ENCODE results near the gene SLIT3.

SLIT3 gene

DNA sequence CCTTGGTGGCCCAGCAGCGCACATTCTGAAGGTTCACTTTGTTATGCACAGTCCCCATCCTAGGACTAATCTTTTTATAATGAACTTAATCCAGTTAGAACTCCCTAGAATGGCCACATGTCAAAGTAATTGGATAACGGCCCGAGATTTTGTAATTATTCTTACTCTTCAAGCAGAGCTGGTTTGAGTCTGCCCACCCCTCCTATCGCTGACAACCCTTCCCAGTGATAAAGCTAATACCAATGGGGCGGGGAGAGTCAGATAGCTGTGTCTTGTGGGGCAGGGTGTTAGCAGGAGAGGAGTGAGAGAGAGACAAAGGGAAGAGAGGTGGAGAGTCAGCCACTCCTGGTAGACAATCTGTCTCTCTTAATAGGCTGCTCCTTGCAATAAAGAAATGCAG, 356.9 kb downstream of the SLIT3 start:
- H3K4me3 ChIP-seq (replicated peaks; ENCODE audit: insufficient read depth, low read length): no peak overlapping the region
- TF ChIP-seq GABPA (IDR thresholded peaks at IDR 0.05; ENCODE audit: low read depth) (no peak), POLR2AphosphoS5 (IDR thresholded peaks at IDR 0.05; ENCODE audit: low read depth) (no peak), SPI1 (IDR thresholded peaks at IDR 0.05; ENCODE audit: borderline replicate concordance, low read depth) (no peak)
- TF ChIP-seq, protein P1, sequence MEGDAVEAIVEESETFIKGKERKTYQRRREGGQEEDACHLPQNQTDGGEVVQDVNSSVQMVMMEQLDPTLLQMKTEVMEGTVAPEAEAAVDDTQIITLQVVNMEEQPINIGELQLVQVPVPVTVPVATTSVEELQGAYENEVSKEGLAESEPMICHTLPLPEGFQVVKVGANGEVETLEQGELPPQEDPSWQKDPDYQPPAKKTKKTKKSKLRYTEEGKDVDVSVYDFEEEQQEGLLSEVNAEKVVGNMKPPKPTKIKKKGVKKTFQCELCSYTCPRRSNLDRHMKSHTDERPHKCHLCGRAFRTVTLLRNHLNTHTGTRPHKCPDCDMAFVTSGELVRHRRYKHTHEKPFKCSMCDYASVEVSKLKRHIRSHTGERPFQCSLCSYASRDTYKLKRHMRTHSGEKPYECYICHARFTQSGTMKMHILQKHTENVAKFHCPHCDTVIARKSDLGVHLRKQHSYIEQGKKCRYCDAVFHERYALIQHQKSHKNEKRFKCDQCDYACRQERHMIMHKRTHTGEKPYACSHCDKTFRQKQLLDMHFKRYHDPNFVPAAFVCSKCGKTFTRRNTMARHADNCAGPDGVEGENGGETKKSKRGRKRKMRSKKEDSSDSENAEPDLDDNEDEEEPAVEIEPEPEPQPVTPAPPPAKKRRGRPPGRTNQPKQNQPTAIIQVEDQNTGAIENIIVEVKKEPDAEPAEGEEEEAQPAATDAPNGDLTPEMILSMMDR (IDR thresholded peaks at IDR 0.05; ENCODE audit: insufficient read depth, low read length): no peak
- TF ChIP-seq, protein P2, sequence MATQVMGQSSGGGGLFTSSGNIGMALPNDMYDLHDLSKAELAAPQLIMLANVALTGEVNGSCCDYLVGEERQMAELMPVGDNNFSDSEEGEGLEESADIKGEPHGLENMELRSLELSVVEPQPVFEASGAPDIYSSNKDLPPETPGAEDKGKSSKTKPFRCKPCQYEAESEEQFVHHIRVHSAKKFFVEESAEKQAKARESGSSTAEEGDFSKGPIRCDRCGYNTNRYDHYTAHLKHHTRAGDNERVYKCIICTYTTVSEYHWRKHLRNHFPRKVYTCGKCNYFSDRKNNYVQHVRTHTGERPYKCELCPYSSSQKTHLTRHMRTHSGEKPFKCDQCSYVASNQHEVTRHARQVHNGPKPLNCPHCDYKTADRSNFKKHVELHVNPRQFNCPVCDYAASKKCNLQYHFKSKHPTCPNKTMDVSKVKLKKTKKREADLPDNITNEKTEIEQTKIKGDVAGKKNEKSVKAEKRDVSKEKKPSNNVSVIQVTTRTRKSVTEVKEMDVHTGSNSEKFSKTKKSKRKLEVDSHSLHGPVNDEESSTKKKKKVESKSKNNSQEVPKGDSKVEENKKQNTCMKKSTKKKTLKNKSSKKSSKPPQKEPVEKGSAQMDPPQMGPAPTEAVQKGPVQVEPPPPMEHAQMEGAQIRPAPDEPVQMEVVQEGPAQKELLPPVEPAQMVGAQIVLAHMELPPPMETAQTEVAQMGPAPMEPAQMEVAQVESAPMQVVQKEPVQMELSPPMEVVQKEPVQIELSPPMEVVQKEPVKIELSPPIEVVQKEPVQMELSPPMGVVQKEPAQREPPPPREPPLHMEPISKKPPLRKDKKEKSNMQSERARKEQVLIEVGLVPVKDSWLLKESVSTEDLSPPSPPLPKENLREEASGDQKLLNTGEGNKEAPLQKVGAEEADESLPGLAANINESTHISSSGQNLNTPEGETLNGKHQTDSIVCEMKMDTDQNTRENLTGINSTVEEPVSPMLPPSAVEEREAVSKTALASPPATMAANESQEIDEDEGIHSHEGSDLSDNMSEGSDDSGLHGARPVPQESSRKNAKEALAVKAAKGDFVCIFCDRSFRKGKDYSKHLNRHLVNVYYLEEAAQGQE (IDR thresholded peaks at IDR 0.05; ENCODE audit: insufficient replicate concordance, low read depth): no peak
- H3K27ac ChIP-seq (replicated peaks): no peak overlapping the region
- peaks cover 4% of the 10 kb centered on the region for H3K27me3 ChIP-seq (ENCODE audit: insufficient read depth, poor library complexity, severe bottlenecking)
- no peak for DNase-seq (ENCODE audit: low read depth in 1 of 2, low spot score in 1 of 2)

DNA sequence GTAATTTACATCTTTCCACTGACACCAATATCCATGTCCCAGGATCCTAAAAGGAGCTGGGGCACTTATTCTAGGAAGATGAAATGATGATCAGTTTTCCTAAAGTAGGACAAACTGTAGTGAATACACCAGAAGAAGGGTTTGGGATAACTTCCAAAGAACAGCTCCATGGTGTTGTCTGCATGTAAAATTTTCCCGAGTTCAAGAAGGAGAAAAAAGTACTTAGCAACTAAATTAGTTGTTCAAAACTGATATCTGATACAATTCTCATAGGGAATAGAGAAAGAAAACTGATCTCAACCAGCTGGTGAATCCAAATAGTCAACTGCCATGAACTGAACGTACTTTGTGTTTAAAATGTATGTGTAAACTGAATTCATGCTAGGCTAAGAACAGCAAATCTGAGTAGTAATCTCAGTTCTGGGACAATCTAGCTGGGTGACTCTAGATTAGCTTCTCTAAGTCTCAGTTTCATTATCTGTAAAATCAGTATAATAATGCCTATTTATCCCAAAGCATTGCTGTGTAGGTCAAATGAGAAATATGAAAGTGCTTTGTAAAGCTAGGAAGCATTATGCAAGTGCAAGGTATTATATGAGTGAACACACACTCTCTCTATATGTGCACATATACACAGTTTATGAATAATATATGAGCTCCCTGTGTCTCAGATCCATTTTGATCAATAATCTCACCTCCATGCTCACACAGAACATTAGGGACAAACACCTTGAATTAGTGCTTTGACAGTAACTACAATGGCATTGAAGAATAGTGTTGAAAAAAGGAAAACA, 357.7 kb downstream of the SLIT3 start:
- no peak for DNase-seq (ENCODE audit: low read depth in 1 of 2, low spot score in 1 of 2)
- H3K27ac ChIP-seq (replicated peaks): no peak overlapping the region
- TF ChIP-seq, protein P2 (IDR thresholded peaks at IDR 0.05; ENCODE audit: insufficient replicate concordance, low read depth): no peak
- TF ChIP-seq GABPA (IDR thresholded peaks at IDR 0.05; ENCODE audit: low read depth): no peak
- no peak for TF ChIP-seq POLR2AphosphoS5 (IDR thresholded peaks at IDR 0.05; ENCODE audit: low read depth)
- TF ChIP-seq SPI1 (IDR thresholded peaks at IDR 0.05; ENCODE audit: borderline replicate concordance, low read depth): no peak
- TF ChIP-seq, protein P1 (IDR thresholded peaks at IDR 0.05; ENCODE audit: insufficient read depth, low read length): no peak
- H3K27me3 ChIP-seq (ENCODE audit: insufficient read depth, poor library complexity, severe bottlenecking): peaks cover 4% of the 10 kb centered on the region
- no peak overlapping the region for H3K4me3 ChIP-seq (replicated peaks; ENCODE audit: insufficient read depth, low read length)

DNA sequence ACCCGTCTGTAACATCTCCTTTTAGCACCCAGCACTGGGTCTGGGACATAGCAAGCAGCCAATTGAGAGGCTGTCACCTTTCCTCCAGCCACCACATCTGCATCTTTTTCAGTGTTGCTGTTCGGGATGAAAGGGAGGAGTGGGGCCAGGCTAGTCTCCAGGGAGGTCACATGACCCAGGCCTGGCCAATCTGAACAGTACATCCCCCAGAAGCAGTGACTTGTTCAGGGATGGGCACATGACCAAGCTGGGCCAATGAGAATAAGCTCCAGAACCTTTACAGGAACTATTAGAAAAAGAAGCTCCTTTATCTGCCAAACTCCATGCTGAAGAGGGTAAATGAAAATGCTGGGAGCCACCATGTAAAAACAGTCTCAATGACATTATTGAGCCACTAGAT, 359.0 kb downstream of the SLIT3 start:
- TF ChIP-seq GABPA (IDR thresholded peaks at IDR 0.05; ENCODE audit: low read depth): no peak
- TF ChIP-seq, protein P2 (IDR thresholded peaks at IDR 0.05; ENCODE audit: insufficient replicate concordance, low read depth): no peak
- TF ChIP-seq, protein P1 (IDR thresholded peaks at IDR 0.05; ENCODE audit: insufficient read depth, low read length): no peak
- no peak for TF ChIP-seq POLR2AphosphoS5 (IDR thresholded peaks at IDR 0.05; ENCODE audit: low read depth)
- TF ChIP-seq SPI1 (IDR thresholded peaks at IDR 0.05; ENCODE audit: borderline replicate concordance, low read depth): no peak
- DNase-seq (ENCODE audit: low read depth in 1 of 2, low spot score in 1 of 2): no peak
- Histone ChIP-seq H3K4me3 (replicated peaks; ENCODE audit: insufficient read depth, low read length) (no peak overlapping the region), H3K27me3 (ENCODE audit: insufficient read depth, poor library complexity, severe bottlenecking) (peaks cover 4% of the 10 kb centered on the region), H3K27ac (replicated peaks) (no peak overlapping the region)
